B cell (primary cell): ENCODE data around the gene UBR2. TPM values are rescaled to one million over a fixed set of nuclear protein-coding genes. Genes with fewer than 3 reads are reported as not detected.

Experiments
- ATAC-seq: fragments of 200-7000 bp; cut with Tn5 transposase; one replicate; pipeline ENCODE4 v1.10.0; 2021; ENCODE audit warnings: low read depth, mild to moderate bottlenecking, moderate number of reproducible peaks, moderate library complexity
- CTCF ChIA-PET: fragments of 350-600 bp; sonication (Branson Sonifier 250); formaldehyde crosslinking; loops from one replicate; lab custom pipeline; 2021; ENCODE audit warnings: antibody characterized with exemption, inconsistent platforms; lab: Charles Lee
- POLR2A ChIA-PET: fragments of 350-600 bp; sonication (Branson Sonifier 250); formaldehyde crosslinking; loops from one replicate; lab custom pipeline; 2021; ENCODE audit warnings: antibody characterized with exemption; lab: Charles Lee
- DNase-seq: peaks from one replicate; pipeline ENCODE4 v3.0.0; 2013
- H2AFZ ChIP-seq: 2 replicates; pipeline ENCODE4 v1.6.1; 2012; ENCODE audit warnings: mild to moderate bottlenecking, low read depth, low read length; ENCODE audit not compliant: insufficient read depth, poor library complexity, severe bottlenecking
- H3K27ac ChIP-seq, 2 donors: 1 replicate in 1 of 2; 2 replicates in 1 of 2; pipeline ENCODE4 v1.5.1; 2012 to 2013; ENCODE audit warnings: low read length in 2 of 2, mild to moderate bottlenecking in 2 of 2, moderate library complexity in 1 of 2
- H3K27me3 ChIP-seq, 4 experiments: fragments of 200-600 bp in 1 of 4; sonication (generic) in 1 of 4; replicated peaks in 1 of 4; 1 replicate in 2 of 4; 2 replicates in 2 of 4; pipeline versions ENCODE4 v1.6.1 to v1.7.0; 2013 to 2016; ENCODE audit warnings: low read length in 3 of 4, mild to moderate bottlenecking in 2 of 4, mixed read lengths in 1 of 4, moderate library complexity in 1 of 4; ENCODE audit not compliant: insufficient read depth in 4 of 4, control insufficient read depth in 3 of 4; ENCODE audit errors: control extremely low read depth in 1 of 4
- H3K36me3 ChIP-seq, 2 experiments: replicated peaks in 1 of 2; 1 replicate in 1 of 2; 2 replicates in 1 of 2; pipeline versions ENCODE4 v1.6.1 to v1.7.1; 2013; ENCODE audit warnings: low read length in 1 of 2; ENCODE audit not compliant: insufficient read depth in 2 of 2, control insufficient read depth in 1 of 2; ENCODE audit errors: control extremely low read depth in 1 of 2, extremely low read depth in 1 of 2
- H3K4me1 ChIP-seq, 2 donors: fragments of 200-600 bp in 1 of 2; sonication (generic) in 1 of 2; 1 replicate in 1 of 2; 2 replicates in 1 of 2; pipeline versions ENCODE4 v1.5.1 to v1.6.1; 2013 to 2017; ENCODE audit warnings: low read length in 2 of 2; ENCODE audit not compliant: control insufficient read depth in 2 of 2, insufficient read depth in 2 of 2
- H3K4me2 ChIP-seq: replicated peaks from 2 replicates; pipeline ENCODE3; 2012; ENCODE audit warnings: mild to moderate bottlenecking, low read depth, low read length; ENCODE audit not compliant: poor library complexity, severe bottlenecking
- H3K4me3 ChIP-seq, 5 experiments: fragments of 200-600 bp in 1 of 5; sonication (generic) in 1 of 5; 1 replicate in 3 of 5; 2 replicates in 2 of 5; pipeline versions ENCODE4 v1.5.1 to v1.7.0; 2011 to 2016; ENCODE audit warnings: low read length in 4 of 5, mild to moderate bottlenecking in 4 of 5, low read depth in 2 of 5, control low read depth in 1 of 5, moderate library complexity in 1 of 5; ENCODE audit not compliant: insufficient read depth in 1 of 5; ENCODE audit errors: control extremely low read depth in 1 of 5, extremely low read depth in 1 of 5
- H3K79me2 ChIP-seq: fragments of 200-600 bp; sonication (generic); one replicate; pipeline ENCODE4 v1.6.0; 2016; ENCODE audit warnings: low read length; ENCODE audit not compliant: control insufficient read depth, insufficient read depth
- H3K9ac ChIP-seq: fragments of 200-600 bp; sonication (generic); 2 replicates; pipeline ENCODE4 v1.6.1; 2017; ENCODE audit warnings: mild to moderate bottlenecking, low read length, moderate library complexity
- H3K9me3 ChIP-seq, 3 donors: one replicate each; pipeline versions ENCODE4 v1.6.1 to v1.7.1; 2013; ENCODE audit warnings: low read length in 2 of 3; ENCODE audit not compliant: control insufficient read depth in 2 of 3, insufficient read depth in 1 of 3; ENCODE audit errors: control extremely low read depth in 1 of 3
- H4K20me1 ChIP-seq: 2 replicates; pipeline ENCODE4 v1.6.0; 2012; ENCODE audit warnings: mild to moderate bottlenecking, low read length; ENCODE audit not compliant: insufficient read depth, control insufficient read depth, poor library complexity, severe bottlenecking
- H3K27ac Mint-ChIP-seq: one replicate; pipeline ENCODE4 v1.8.0; 2021; ENCODE audit warnings: mixed read lengths
- H3K27me3 Mint-ChIP-seq: one replicate; pipeline ENCODE4 v1.8.0; 2021; ENCODE audit warnings: mixed read lengths
- H3K4me1 Mint-ChIP-seq: one replicate; pipeline ENCODE4 v1.8.0; 2021; ENCODE audit warnings: mixed read lengths
- H3K4me3 Mint-ChIP-seq: one replicate; pipeline ENCODE4 v1.8.0; 2021; ENCODE audit warnings: mixed read lengths
- H3K9me3 Mint-ChIP-seq: one replicate; pipeline ENCODE4 v1.8.0; 2022; ENCODE audit warnings: mixed read lengths; ENCODE audit not compliant: insufficient read depth
- CTCF ChIP-seq: fragments of 200-600 bp; IDR thresholded peaks from one replicate; pipeline ENCODE4 v1.8.0; 2022; ENCODE audit warnings: antibody characterized with exemption, mild to moderate bottlenecking
- EZH2 ChIP-seq: IDR thresholded peaks from 2 replicates; pipeline ENCODE4 v1.6.1; 2012; ENCODE audit warnings: borderline replicate concordance, low read depth, mild to moderate bottlenecking, moderate library complexity, low read length; ENCODE audit not compliant: insufficient read depth, poor library complexity, severe bottlenecking
- WGBS: methylation state at CpG from one replicate; pipeline ENCODE4 v1.1.5; 2013; ENCODE audit warnings: missing lambda C conversion rate; ENCODE audit not compliant: insufficient coverage; 5-methylcytosine and 5-hydroxymethylcytosine counted together
- intact Hi-C: fragments of 100-400 bp; cut with micrococcal nuclease; formaldehyde crosslinking; loops from one replicate; pipeline ENCODE4 v1.10.0; 2022
- polyA plus RNA-seq: library from polyadenylated mRNA; depleted of rRNA; stranded (reverse); fragments of >200 nt; gene quantifications from 2 replicates; pipeline ENCODE4 v1.2.3, GENCODE V29; 2012
- total RNA-seq, 2 donors: library from RNA; stranded (reverse); fragments of 120-200 nt in 1 of 2; gene quantifications; 1 replicate in 1 of 2; 2 replicates in 1 of 2; pipeline versions ENCODE4 v1.2.3 to v1.2.4, GENCODE V29; 2013 to 2022

The UBR2 gene
- total and polyA plus RNA-seq, 2 donors (not counting 1 experiment from before 2014, with no cell fraction given): 9.7 to 56.2 TPM

DNA sequence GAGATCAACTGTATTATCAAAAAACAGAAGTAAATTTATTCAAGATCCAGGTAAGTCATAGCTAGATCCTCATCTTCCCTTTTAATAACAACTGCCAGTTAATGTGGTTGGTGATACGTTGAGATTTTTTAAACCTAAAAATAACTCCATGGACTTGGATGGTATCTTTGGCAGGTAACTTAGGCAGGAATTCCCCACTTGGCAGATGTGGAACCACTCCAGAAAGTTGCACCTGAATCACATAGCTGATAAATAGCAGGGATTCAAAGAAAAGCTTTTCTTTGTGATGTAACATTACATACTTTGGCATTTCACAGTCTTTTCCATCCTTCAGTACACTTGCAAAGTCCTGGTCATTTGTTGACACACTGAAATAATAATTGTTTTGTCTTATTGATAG lies 96.0 kb downstream of the UBR2 start:
- no peaks in the 10 kb centered on the region for H3K27me3 ChIP-seq
- ChIA-PET CTCF (interaction anchor here (1.0 to 5.7 kb wide), 3 partner anchors 10 to 240 kb away, joined by 3 to 68 read pairs (median 3); no protein-coding TSS in a partner anchor), POLR2A (no interaction called here)
- no peaks in the 10 kb centered on the region for H3K9me3 ChIP-seq
- no peaks in the 10 kb centered on the region for H3K27me3 Mint-ChIP-seq
- H3K36me3 ChIP-seq: peaks cover 22 to 67% of the 10 kb centered on the region in 2 experiments
- no peak for TF ChIP-seq CTCF
- no peak for TF ChIP-seq EZH2
- H3K4me1 Mint-ChIP-seq: no peaks in the 10 kb centered on the region
- no peak overlapping the region for H3K4me3 ChIP-seq
- peak overlapping the region; percentile 7 for H3K27ac Mint-ChIP-seq
- no peak overlapping the region for H3K27ac ChIP-seq
- WGBS: no CpG with 5 or more reads among the region's 1 CpG
- H3K4me1 ChIP-seq: no peaks in the 10 kb centered on the region
- no peak overlapping the region for H3K9ac ChIP-seq
- intact Hi-C loops: no loop called here
- no peaks in the 10 kb centered on the region for H3K9me3 Mint-ChIP-seq
- H3K4me2 ChIP-seq: no peak overlapping the region
- H4K20me1 ChIP-seq: no peaks in the 10 kb centered on the region
- ATAC-seq (no peak), DNase-seq (no peak)
- no peak overlapping the region for H2AFZ ChIP-seq
- H3K79me2 ChIP-seq: no peaks in the 10 kb centered on the region
- no peak overlapping the region for H3K4me3 Mint-ChIP-seq

- intact Hi-C loops: loop anchor here (1.0 kb wide), 5 partner anchors 65 to 482 kb away; no protein-coding TSS in a partner anchor
- Histone ChIP-seq H3K4me2 (no peak overlapping the region), H2AFZ (peak overlapping the region; percentile 27), H4K20me1 (no peaks in the 10 kb centered on the region), H3K27ac (peak overlapping the region in 1 of 2 donors; percentile 5), H3K9me3 (no peaks in the 10 kb centered on the region), H3K4me1 (no peaks in the 10 kb centered on the region), H3K4me3 (no peak overlapping the region), H3K27me3 (no peaks in the 10 kb centered on the region), H3K9ac (no peak overlapping the region), H3K79me2 (no peaks in the 10 kb centered on the region), H3K36me3 (peaks cover 21 to 63% of the 10 kb centered on the region in 2 experiments)
- ATAC-seq: peak; percentile 93
- ChIA-PET CTCF (interaction anchor here (0.5 to 5.7 kb wide), 52 partner anchors 8 to 781 kb away, joined by 3 to 102 read pairs (median 4); partner anchors contain the start of genes CNPY3, RPL7L1 and UBR2), POLR2A (interaction anchor here (0.5 to 2.5 kb wide), 7 partner anchors 64 to 253 kb away, joined by 3 to 12 read pairs (median 5); partner anchors contain the start of genes BICRAL, RPL7L1 and TBCC)
- no peak overlapping the region for H3K4me3 Mint-ChIP-seq
- no peak overlapping the region for H3K27ac Mint-ChIP-seq
- DNase-seq: peak; percentile 84
- no peaks in the 10 kb centered on the region for H3K9me3 Mint-ChIP-seq
- H3K27me3 Mint-ChIP-seq: no peaks in the 10 kb centered on the region
- WGBS: no CpG with 5 or more reads among the region's 5 CpGs
- TF ChIP-seq EZH2: no peak
- peak; percentile 91 for TF ChIP-seq CTCF
- H3K4me1 Mint-ChIP-seq: no peaks in the 10 kb centered on the region
These were observed 97.8 kb downstream of the UBR2 start for GRCh38 chr6:42661540-42662153.
